Large intestine (tissue), 12 donors: ENCODE measurements around the gene LMNTD1. TPM values are rescaled to one million over a fixed set of nuclear protein-coding genes. Genes with fewer than 3 reads are reported as not detected.
"Not testable (repeated sequence)": the region's sequence is repeated elsewhere in the genome, so short reads cannot be mapped to it uniquely, and the experiment has no call there.

Experiments used
- DNase-seq, 2 donors: peaks; one replicate each; pipeline versions ENCODE4 v3.0.0 to v3.0.0-alpha.2; 2013
- H3K27ac ChIP-seq: one replicate; pipeline ENCODE4 v1.5.1; 2013; ENCODE audit warnings: low read length
- H3K27me3 ChIP-seq: 2 replicates; pipeline ENCODE4 v1.6.1; 2013; ENCODE audit warnings: low read length; ENCODE audit not compliant: control insufficient read depth, insufficient read depth
- H3K36me3 ChIP-seq: 2 replicates; pipeline ENCODE4 v1.6.1; 2013; ENCODE audit warnings: low read length; ENCODE audit not compliant: control insufficient read depth, insufficient read depth
- H3K4me1 ChIP-seq: one replicate; pipeline ENCODE4 v1.6.1; 2013; ENCODE audit warnings: low read length; ENCODE audit not compliant: control insufficient read depth, insufficient read depth
- H3K4me3 ChIP-seq: one replicate; pipeline ENCODE4 v1.5.1; 2013; ENCODE audit warnings: low read length
- H3K9me3 ChIP-seq: one replicate; pipeline ENCODE4 v1.6.1; 2013; ENCODE audit warnings: mild to moderate bottlenecking, low read depth, low read length, moderate library complexity; ENCODE audit not compliant: control insufficient read depth
- WGBS: methylation state at CpG from one replicate; pipeline ENCODE4 v1.1.5; 2013; ENCODE audit warnings: low lambda C conversion rate; ENCODE audit not compliant: insufficient coverage; 5-methylcytosine and 5-hydroxymethylcytosine counted together
- long read RNA-seq, 11 donors: transcript quantifications; one replicate each; lab custom pipeline, GENCODE V29; 2026
- polyA plus RNA-seq: library from polyadenylated mRNA; unstranded; fragments of 120-200 nt; gene quantifications from one replicate; pipeline ENCODE4 v1.2.1, GENCODE V29; 2013

LMNTD1 gene, protein sequence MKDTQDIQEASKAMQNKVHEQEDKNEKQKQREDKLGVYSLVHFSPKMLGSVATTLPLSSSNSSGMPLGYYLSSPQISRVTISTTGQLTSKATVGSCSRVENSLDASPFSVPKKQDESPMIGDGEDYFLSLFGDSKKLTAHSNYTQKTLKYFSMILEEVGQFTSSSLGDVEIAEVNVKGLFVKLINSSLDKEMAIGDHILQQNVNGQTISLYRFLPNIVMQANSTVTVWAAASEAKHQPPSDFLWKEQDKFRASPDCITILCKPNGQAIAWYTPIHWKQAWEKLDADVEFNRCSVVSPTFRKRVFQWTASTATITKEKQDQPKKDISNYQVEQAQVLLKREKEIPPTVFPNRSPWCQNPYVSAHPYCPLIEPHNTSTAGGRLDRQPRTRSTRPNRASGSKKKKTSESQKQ
- 0.22 TPM for polyA plus RNA-seq
- long read RNA-seq, donor 1, result 0 reads
- long read RNA-seq, donor 2, result 0 reads
- long read RNA-seq, donor 3, result 0 reads
- long read RNA-seq, donor 4, result 0 reads
- long read RNA-seq, donor 5, result 0 reads
- long read RNA-seq, donor 6, result 0 reads
- long read RNA-seq, donor 7, result 0 reads
- long read RNA-seq, donor 8, result 0 reads
- long read RNA-seq, donor 9, result 0 reads
- long read RNA-seq, donor 10, result 0 reads
- long read RNA-seq, donor 11, result 0 reads

DNA sequence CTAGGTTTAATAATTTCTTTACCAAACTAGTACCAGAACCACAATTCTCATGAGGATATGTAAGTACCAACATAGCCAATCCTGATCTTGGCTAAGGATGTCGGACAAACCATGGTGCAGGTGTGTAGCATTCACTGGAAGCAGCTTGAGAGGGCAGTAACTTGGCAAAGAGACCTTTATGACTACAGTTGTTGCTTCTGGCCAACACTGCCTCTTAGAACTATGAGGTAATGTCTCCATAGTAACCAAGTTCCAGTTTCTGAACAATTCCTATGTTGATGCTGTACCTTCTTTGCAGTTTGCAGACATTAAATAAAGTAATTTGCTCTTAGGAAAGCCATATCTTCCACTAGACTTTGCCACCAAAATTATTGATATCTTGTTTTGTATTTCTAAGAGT is at the start of gene LMNTD1:
Gene LMNTD1, minus strand, starts transcription at position 186 of the 400 bp plus-strand sequence. CDS start 324 bp downstream, outside the sequence.
- Histone ChIP-seq H3K27ac (no peak within 1 kb of the TSS), H3K36me3 (no peaks in the 10 kb centered on the region), H3K4me3 (no peak within 1 kb of the TSS), H3K4me1 (no peaks in the 10 kb centered on the region), H3K27me3 (no peaks in the 10 kb centered on the region), H3K9me3 (no peaks in the 10 kb centered on the region)
- peak in 1 of 2 donors; percentile 22 for DNase-seq
- no CpG with 5 or more reads among the region's 1 CpG for WGBS

DNA sequence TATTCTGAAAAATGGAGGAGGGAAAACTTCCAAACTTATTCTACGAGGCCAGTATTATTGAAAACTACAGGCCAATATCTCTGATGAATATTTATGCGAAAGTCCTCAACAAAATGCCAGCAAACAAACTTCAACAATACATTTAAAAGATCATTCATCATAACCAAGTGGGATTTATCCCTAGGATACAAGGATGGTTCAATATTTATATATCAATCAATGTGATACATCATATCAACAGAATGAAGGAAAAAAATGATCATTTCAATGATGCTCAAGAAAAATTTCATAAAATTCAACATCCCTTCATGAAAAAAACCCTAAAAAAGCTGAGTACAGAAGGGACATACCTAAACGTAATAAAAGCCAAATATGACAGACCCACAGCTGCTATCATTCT is 45.9 kb upstream of the LMNTD1 start:
- no peak for DNase-seq
- H3K4me1 ChIP-seq, result no peaks in the 10 kb centered on the region
- H3K36me3 ChIP-seq, result no peaks in the 10 kb centered on the region
- WGBS, result no CpG with 5 or more reads among the region's 3 CpGs
- no peaks in the 10 kb centered on the region for H3K27me3 ChIP-seq
- H3K27ac ChIP-seq, result no peak overlapping the region
- no peaks in the 10 kb centered on the region for H3K9me3 ChIP-seq
- H3K4me3 ChIP-seq, result no peak overlapping the region

DNA sequence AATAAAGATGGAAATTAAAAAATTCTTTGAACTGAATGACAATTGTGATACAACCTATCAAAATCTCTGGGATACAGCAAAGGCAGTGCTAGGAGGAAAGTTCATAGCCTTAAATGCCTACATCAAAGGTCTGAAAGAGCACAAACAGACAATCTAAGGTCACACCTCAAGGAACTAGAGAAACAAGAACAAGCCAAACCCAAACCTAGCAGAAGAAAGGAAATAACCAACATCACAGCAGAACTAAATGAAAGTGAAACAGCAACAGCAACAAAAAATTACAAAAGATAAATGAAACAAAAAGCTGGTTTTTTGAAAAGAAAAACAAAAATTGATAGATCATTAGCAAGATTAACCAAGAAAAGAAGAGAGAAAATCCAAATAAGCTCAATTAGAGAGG is 42.4 kb upstream of the LMNTD1 start:
- H3K27me3 ChIP-seq, H3K4me1 ChIP-seq, H3K36me3 ChIP-seq, H3K27ac ChIP-seq, H3K9me3 ChIP-seq, DNase-seq, H3K4me3 ChIP-seq: not testable (repeated sequence)

DNA sequence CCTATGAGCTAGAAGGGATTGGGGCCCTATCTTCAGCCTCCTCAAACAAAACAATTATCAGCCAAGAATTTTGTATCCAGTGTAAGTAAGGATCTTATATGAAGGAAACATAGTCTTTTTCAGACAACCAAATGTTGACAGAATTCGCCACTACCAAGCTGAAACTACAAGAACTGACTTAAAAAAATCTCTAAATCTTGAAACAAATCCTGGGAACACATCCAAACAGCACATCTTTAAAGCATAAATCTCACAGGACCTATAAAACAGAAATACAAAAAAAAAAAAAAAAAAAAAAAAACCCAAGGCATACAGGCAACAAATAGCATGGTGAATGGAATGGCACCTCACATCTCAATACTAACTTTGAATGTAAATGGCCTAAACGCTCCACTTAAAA is 41.3 kb upstream of the LMNTD1 start:
- peaks cover 3% of the 10 kb centered on the region for H3K9me3 ChIP-seq
- H3K4me1 ChIP-seq, result no peaks in the 10 kb centered on the region
- no peak overlapping the region for H3K27ac ChIP-seq
- H3K4me3 ChIP-seq, result no peak overlapping the region
- H3K27me3 ChIP-seq, result no peaks in the 10 kb centered on the region
- no peaks in the 10 kb centered on the region for H3K36me3 ChIP-seq
- DNase-seq, result no peak
- WGBS, result no CpG with 5 or more reads among the region's 2 CpGs

DNA sequence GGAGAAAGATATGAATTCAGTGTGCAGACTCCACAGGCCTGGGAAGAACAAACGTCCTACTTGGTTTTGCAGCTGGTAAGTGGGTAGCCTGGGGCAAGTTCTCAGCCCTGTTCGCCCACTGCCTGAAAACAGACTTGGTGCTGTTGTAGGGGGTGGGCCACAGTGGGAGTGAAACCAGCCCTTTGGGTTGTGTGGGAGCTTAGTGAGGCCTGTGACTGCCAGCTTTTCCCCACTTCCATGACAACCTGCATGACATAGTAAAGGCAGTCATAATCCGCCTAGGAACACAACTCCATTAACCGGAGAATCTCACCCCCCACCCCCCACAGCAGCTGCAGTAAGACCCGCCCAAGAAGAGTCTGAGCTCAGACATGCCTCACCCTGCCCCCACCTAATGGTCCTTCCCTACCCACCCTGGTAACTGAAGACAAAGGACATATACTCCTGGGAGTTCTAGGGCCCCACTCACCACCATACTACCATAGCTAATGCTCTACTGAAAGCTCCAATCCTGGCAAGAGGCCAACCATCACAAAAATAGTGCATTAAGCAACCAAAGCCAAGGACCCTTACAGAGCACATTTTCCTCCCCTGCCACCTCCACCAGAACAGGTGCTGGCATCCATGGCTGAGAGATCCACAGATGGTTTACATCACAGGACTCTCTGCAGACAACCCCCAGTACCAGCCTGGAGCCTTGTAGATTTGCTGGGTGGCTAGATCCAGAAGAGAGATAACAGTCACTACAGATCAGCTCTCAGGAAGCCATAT is 39.8 kb upstream of the LMNTD1 start:
- no peak overlapping the region for H3K27ac ChIP-seq
- 100% methylated on average over 1 of the region's 5 CpGs for WGBS
- H3K9me3 ChIP-seq, result peaks cover 3% of the 10 kb centered on the region
- DNase-seq, result no peak
- no peak overlapping the region for H3K4me3 ChIP-seq
- H3K4me1 ChIP-seq, result no peaks in the 10 kb centered on the region
- H3K27me3 ChIP-seq, result no peaks in the 10 kb centered on the region
- H3K36me3 ChIP-seq, result no peaks in the 10 kb centered on the region

DNA sequence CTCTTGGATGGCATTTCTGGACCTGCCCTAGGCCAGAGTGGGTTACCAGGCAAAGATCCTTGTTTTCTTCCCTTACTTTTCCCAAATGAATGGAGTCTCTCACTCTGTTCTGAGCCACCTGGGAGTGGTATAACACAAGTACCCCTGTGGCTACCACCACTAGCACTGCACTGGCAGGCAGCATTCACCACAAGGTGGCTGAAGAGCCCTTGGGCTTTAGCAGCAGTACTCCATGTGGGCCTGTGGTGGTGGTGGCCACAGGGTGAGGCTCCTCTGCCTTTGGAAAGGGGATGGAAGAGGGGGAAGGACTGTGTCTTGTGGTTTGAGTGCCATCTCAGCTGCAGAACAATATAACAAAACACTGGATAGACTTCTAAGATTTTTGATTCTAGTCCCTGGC is 38.1 kb upstream of the LMNTD1 start:
- Histone ChIP-seq H3K36me3 (no peaks in the 10 kb centered on the region), H3K27me3 (no peaks in the 10 kb centered on the region), H3K27ac (no peak overlapping the region), H3K9me3 (peaks cover 3% of the 10 kb centered on the region), H3K4me1 (no peaks in the 10 kb centered on the region), H3K4me3 (no peak overlapping the region)
- DNase-seq, result no peak

DNA sequence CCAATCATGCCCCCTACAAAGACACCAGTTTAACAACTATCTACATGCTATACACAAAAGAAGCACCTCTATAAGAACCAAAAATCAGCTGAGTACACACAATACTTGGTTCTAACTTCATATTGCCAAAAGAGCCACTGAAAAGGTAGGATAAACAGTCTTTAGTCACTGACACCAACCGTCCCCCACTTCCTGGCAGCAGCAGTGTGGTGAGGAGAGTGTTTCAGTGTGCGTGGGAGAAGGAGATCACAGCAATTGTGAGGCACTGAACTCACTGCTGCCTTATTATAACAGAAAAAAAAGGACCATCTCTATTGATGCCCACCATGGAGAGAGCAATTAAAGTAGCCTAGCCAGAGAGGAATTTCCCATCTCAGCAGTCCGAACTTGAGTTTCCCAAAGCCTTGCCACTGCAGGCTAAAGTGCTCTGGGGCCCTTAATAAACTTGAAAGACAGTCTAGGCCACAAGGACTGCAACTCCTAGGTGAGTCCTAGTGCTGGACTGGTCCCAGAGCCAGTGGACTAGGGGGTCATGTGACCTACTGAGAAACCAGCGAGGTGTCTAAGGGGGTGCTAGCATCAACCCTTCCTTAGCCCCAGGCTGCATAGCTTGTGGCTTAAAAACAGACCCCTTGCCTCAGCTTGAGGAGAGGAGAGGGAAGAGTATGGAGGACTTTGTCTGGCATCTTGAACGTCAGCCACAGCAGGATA is 37.1 kb upstream of the LMNTD1 start:
- no peak overlapping the region for H3K4me3 ChIP-seq
- H3K4me1 ChIP-seq, result no peaks in the 10 kb centered on the region
- no peaks in the 10 kb centered on the region for H3K27me3 ChIP-seq
- no peak overlapping the region for H3K27ac ChIP-seq
- WGBS, result no CpG with 5 or more reads among the region's 5 CpGs
- H3K36me3 ChIP-seq, result no peaks in the 10 kb centered on the region
- no peak for DNase-seq
- peaks cover 3% of the 10 kb centered on the region for H3K9me3 ChIP-seq

DNA sequence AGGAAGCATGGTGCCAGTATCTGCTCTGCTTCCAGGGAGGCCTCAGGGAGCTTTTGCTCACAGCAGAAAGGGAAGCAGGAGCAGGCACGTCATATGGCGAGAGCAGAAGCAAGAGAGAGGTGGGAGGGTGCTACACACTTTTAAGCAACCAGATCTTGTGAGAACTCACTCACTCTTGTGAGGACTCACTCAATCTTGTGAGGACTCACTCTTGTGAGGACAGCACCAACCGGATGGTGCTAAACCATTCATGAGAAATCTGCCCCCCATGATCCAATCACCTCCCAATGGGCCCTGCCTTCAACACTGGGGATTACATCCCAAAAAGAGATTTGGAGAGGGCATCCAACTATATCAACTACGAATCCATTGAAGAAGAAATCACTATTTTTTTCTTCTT is 34.3 kb upstream of the LMNTD1 start:
- Histone ChIP-seq H3K27ac (no peak overlapping the region), H3K4me1 (peaks cover 7% of the 10 kb centered on the region), H3K4me3 (no peak overlapping the region), H3K9me3 (peaks cover 3% of the 10 kb centered on the region), H3K27me3 (no peaks in the 10 kb centered on the region), H3K36me3 (no peaks in the 10 kb centered on the region)
- WGBS, result 100% methylated on average over 1 of the region's 4 CpGs
- DNase-seq, result no peak

DNA sequence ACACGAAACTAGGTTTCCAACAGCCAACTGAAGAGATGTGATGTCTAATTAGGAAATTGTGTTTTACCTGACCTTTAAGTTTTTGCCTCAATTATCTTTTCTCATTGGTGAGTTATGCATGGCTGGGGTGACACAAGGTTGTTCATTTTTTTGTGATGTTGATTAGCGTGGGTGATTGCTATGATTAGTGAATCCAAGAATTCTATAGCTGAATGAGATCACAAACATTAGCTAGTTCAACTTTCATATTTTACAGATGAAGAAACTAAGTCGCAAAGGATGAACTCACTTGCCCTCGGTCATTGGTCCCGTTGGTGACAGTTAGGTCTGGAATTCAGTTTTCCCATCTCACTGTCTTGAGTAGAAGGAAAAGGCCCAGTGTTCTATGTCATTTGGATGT is 32.6 kb upstream of the LMNTD1 start:
- 93% methylated on average over 2 of the region's 5 CpGs for WGBS
- H3K27me3 ChIP-seq, result no peaks in the 10 kb centered on the region
- no peaks in the 10 kb centered on the region for H3K36me3 ChIP-seq
- no peaks in the 10 kb centered on the region for H3K9me3 ChIP-seq
- H3K27ac ChIP-seq, result no peak overlapping the region
- H3K4me3 ChIP-seq, result no peak overlapping the region
- DNase-seq, result no peak
- H3K4me1 ChIP-seq, result peaks cover 7% of the 10 kb centered on the region

DNA sequence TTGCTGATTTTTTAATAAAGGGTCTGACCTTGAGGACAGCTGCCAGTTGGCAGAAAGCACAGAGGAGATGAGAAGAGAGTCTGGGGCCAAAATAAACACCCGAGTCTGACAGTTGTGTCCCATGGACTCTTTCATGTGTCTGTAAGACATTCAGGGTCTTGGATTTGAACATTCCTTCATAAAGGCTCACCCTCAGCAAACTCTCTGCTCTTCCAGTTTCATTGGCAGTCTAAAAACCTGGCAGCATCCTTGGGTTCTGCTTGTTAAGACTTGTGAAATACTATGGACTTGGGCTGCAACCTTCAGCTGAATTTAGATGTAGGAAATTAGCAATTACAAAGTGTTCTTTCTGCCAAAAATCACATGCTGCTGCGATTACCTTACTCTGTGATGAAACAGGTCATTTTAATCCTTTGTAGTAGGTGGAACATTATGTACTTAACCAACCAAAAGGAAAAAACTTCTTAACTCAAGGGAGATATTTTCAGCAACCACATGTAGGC is 32.0 kb upstream of the LMNTD1 start:
- peak in 1 of 2 donors; percentile 6 for DNase-seq
- no peaks in the 10 kb centered on the region for H3K27me3 ChIP-seq
- H3K4me3 ChIP-seq, result no peak overlapping the region
- H3K27ac ChIP-seq, result no peak overlapping the region
- H3K4me1 ChIP-seq, result peaks cover 7% of the 10 kb centered on the region
- no peaks in the 10 kb centered on the region for H3K36me3 ChIP-seq
- H3K9me3 ChIP-seq, result no peaks in the 10 kb centered on the region
- WGBS, result no CpG with 5 or more reads among the region's 2 CpGs
